ENCODE data around the gene PNPLA5.

The PNPLA5 gene

GRCh38 chr22:43852573-43853327, 39.1 kb downstream of the PNPLA5 start:
- no peak for FAIRE-seq

DNA sequence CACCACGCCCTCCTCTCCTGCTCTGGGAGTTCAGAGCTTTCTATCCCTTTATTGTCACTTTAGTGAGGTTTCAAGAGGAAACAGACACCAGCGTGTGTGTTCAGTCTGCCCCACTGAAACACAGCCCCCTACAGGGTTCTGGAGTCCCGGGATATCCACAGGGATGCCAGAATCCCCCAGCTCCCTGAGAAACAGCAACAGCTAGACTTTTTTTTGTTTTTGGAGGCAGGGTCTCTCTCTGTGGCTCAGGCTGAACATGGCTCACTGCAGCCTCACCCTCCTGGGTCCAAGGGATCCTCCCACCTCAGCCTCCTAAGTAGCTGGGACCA, 39.9 kb downstream of the PNPLA5 start:
- FAIRE-seq, result no peak

DNA sequence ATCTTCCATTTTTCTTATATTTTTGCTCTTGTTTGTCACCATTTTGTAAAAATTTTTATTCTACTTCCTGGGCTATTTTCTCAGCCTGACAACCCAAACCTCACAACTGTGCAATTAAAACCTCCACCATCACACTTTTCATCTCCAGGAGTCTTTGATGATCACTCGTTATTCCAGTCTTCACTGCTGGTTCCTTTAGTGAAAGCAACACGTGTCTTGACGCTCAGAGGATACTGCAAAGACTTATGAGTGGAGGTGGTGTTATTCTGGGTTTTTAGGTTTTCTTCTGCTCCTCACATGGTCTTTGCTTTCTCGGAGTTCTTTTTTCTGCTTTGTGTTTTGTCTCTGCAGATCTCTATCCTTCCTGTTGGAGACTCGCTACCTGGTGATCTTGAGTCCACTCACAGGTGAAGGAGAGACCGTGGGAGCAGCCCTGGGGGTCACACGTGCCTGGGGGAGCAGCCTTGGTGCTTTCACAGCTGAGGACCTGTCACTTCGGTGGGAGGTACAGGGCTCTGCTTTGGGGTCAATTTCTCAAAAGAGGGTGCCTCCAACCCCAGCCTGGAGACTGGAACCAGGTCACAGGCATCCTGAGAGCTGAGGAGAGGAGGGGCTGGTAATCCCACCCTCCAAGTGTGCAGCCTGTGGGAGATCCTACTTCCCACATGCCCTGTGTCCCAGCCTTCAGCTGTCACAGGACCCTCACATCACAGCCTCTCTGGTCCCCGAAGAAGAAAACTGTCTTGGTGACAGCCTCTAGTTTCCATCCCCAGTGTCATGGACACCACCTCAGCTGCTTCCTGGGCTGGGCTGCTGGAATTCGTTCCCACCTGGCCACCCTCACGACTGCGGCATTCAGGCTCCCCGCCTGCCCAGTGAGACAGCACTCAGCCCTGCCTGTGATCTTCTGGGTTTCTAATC, 40.5 kb downstream of the PNPLA5 start:
- FAIRE-seq, result no peak

- no peak for FAIRE-seq
Observed at GRCh38 chr22:43850529-43850928, 41.3 kb downstream of the PNPLA5 start.

DNA sequence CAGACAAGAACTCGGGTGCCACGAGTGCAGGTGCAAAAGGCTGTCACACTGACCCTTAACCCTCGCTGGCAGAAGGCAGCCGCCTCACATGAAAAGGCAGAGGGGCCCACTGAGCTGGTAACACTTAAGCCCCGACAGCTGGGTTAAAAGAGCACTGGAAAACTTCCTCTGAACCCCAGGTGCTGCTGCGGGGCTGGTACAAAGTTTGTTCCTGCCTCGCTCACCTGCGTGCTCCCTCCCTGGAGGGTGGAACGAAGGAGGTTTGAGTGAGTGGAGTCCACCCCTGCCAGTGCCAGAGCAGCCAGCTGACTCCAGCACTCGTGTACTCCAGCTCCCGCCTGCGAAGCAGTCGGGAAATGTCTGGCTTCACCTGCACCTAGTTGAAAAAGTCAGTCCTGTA, 42.1 kb downstream of the PNPLA5 start:
- FAIRE-seq, result no peak

- FAIRE-seq, result no peak
Observed at GRCh38 chr22:43848366-43849171, 43.2 kb downstream of the PNPLA5 start.

DNA sequence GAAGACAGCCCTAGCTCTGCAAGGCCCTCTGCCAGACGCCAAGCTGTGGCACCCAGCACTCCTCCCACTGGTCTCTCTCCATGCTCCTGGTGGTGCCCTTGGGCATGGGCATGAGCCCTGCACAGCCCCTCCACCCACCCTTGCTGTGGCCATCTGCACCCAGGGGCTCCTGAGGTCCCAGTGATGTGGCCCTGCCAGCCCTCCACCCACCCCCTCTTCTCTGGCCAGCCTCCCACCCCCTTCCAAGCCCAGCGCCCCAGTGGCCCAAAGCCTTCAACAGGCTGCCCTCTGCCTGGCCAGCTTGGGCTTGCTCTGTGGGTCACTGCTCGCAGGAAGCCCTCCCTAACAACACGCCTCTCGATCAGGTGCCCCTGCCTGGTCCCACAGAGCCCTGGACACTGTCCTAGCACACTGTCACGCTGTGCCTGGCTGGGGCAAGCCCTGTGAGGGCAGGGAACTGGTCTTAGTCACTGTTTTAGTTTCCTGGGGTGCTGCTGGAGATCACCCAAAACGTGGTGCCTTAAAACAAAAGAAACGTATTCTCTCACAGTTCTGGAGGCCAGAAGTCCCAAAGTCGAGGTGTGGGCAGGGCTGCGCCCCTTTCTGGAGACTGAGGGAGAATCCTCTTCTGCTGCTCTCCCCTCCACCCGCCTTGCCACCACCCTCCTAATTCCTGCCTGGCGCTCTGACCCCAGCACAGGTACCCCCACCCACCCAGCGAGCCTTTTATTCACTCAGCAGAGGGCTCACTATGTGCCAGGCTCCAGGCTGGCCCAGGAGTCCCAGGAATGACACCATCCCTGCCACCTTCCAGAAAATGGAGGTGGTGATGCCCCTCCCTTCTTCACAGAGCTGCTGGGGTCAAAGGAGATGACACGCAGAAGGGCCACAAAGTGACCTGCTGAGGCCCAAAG, 44.2 kb downstream of the PNPLA5 start:
- FAIRE-seq, result no peak

GRCh38 chr22:43846966-43847365, 44.8 kb downstream of the PNPLA5 start:
- FAIRE-seq, result no peak

- no peak for FAIRE-seq
Observed at GRCh38 chr22:43845981-43846380, 45.8 kb downstream of the PNPLA5 start.

GRCh38 chr22:43844560-43845545, 47.0 kb downstream of the PNPLA5 start:
- no peak for FAIRE-seq

DNA sequence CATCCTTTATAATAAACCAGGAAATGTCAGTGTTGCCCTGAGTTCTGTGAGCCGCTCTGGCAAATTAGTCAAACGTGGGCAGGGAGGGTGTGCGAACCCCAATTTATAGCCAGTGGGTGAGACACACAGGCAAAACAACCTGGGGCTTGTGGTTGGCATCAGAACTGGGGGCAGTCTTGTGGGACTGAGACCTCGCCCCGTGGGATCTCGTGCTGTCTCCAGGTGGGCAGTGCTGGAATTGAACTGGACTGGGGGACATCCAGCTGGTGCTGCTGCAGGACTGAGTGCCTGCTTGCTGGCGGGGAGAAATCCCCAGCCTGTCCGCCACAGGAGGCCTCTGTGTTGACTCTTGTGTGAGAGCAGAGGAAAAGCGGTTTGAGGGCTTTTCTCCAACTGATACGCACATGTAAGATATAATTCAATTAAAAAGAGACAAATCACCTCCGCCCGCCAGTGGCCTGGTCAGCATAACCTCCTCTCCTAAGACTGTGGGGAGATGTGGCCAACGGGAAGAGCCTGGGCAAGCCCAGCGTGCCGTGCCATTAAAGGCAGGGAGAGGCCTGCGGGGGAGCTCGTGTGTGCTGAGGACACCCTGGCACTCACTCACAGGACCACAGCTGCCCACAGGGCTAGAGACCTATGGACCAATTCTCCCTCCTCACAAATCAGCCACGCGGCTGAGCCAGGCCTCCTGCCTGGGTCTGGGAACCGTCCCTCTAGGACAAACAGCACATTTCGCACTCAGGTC, 47.9 kb downstream of the PNPLA5 start:
- no peak for FAIRE-seq

GRCh38 chr22:43841742-43842141, 50.1 kb downstream of the PNPLA5 start:
- FAIRE-seq, result no peak

DNA sequence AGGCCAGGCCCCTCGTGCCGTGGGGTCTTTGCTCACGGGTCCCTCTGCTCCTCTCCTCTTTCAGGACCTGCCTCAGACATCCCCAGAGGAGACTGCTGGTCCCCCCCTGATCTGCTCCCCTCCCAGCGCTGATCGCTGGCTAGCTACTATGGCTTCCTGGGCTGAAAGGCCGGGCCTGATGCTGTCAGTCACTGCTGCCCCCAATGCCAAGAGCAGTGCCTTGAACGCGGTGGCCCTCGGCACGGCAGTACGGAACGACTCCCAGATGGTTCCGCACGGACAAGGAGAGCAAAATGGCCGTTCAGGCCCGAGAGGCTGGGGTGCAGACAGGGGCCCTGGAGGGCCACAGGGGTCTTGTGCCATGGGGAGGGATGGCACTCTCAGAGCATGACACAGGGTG, 51.0 kb downstream of the PNPLA5 start:
- FAIRE-seq, result no peak

DNA sequence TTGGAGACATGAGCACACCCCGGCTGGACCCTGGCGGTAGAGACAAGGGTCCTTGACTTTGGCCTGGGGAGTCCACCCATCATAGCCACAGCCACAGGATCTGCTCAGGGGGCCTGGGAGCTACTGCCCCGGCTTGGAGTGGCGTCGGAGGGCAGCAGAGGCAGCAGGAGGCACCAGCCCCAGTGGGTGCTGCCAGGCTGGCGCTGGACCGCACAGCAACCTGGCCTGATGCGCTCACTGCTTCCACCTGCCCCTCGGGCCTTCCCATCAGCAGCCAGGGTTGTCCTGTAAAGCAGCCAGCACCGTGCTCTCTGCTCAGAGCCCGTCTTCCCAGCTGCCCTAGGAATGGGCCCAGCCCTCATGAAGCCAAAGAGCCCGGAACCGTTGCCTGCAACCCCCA, 51.4 kb downstream of the PNPLA5 start:
- FAIRE-seq, result no peak

DNA sequence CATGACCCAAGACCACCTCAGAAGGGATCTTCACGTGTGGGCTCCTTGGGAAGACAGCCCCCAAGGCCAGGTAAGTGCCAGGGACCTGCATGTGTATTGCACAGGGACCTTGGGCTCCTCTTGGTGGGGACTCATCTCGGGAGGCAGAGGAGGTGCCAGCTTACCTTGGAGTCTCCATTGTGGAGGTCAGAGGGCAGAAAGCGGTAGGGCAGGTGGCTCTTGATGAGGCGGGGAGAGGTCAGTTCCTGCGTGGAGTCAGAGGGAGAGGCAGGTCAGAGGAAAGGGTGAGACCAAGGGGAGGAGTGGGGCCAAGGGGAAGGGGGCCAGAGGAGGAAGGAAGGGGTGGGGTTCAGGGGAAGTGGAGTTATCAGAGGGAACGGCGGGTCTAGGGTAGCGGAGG, 52.0 kb downstream of the PNPLA5 start:
- no peak for FAIRE-seq

- no peak for FAIRE-seq
Observed at GRCh38 chr22:43838571-43839307, 53.1 kb downstream of the PNPLA5 start.

DNA sequence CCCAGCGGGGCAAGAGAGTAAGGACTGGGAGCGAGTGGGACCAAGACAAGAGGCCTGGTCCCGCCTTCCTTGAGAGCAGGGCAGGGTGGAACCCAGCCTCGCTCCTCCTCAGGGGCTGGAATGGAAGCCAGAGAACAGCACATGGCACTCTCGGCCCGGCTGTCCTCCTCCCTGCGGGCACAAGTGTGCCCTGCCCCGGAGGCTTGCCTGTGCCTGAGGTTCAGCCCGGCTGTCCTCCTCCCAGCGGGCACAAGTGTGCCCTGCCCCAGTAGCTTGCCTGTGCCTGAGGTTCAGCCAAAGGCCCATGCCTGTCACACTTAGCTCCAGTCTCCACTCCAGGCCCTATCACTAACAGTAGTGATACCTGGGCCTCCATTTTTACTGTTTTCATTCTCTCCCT, 53.7 kb downstream of the PNPLA5 start:
- no peak for FAIRE-seq

DNA sequence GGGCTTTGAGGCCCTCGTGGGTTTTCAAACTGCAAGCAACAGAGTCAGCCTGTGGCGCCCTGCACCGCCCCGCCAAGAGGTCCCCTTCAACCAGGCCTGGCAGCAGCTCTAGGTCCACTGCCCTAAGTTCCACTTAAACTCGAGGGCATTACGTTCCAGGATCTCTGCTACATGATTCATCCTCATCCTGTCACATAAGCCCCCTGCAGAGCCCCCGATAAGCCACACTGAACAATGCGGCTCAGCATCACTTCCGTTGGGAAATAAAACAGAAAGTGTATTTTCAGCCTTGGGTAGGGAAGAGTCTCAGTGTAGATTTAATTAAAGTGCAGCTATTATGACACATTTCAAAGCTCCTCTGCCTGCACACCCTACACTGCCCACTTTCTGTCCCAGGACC, 54.1 kb downstream of the PNPLA5 start:
- no peak for FAIRE-seq

DNA sequence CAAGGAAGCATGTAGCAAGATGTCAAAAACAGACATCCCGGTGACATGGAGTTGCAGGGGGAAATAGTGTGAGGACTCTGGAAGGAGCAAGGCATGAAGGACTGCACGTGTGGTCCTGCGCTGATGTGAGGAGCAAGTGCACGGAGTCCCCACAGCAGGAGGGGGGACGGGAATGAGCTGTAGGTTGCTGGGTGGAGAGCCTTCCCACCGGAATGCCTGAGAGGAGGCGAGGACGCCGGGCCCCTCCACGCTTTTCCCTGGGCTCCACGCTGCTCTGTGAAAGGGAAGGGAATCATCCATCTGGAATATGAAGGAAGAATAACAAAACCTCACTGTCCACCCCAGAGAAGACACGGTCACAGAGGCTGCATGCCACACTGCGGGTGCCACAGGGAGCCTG, 56.1 kb downstream of the PNPLA5 start:
- FAIRE-seq, result no peak

GRCh38 chr22:43835166-43835565, 56.6 kb downstream of the PNPLA5 start:
- no peak for FAIRE-seq
